GM23248 (cell line): ENCODE measurements around the gene COQ4.

ENCODE experiments used
- EZH2 ChIP-seq: fragments of 200-600 bp; sonication (generic); IDR thresholded peaks from 2 replicates; pipeline ENCODE4 v1.6.1; 2018; ENCODE audit warnings: antibody characterized with exemption, mild to moderate bottlenecking; ENCODE audit not compliant: insufficient read depth, poor library complexity, severe bottlenecking
- EZH2phosphoT487 ChIP-seq: fragments of 200-600 bp; sonication (generic); IDR thresholded peaks from 2 replicates; pipeline ENCODE4 v1.6.1; 2018; ENCODE audit warnings: antibody characterized with exemption, moderate library complexity, mild to moderate bottlenecking, low read depth; ENCODE audit not compliant: insufficient read depth

GRCh38 chr9:128361296-128361985, 38.8 kb downstream of the COQ4 start:
- TF ChIP-seq EZH2phosphoT487 = no peak
- no peak for TF ChIP-seq EZH2
